Measurements from ENCODE around the gene SEMA4A. TPM values are rescaled to one million over a fixed set of nuclear protein-coding genes. Genes with fewer than 3 reads are reported as not detected.

Gene SEMA4A
- total RNA-seq, 3 donors from 2014 or later = 2.1 to 7.6 (median 5.5) TPM

DNA sequence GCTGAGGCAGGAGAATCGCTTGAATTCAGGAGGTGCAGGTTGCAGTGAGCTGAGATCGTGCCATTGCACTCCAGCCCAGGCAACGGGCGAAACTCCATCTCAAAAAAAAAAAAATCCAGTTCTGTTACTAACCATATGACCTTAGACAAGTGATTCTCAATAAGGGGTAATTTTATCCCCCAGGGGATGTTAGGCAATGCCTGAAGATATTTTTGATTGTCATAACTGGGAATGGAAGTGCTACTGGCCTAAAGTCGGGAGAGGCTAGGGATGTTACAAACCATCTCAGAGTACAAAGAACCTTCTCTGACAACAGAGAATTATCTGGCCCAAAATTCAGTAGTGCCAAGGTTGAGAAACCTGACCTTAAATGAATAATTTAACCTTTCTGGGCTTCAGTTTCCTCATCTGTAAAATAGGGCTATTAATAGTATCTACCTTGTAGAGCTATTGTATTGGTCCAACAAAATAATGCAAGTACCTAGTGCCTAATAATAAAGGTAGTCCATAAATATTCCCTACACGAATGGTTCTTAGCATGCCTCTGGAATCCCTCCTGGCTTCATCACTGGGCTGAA is 44.6 kb upstream of the SEMA4A start:
- H3K4me1 ChIP-seq (ENCODE audit: low read depth) = peaks cover 27% of the 10 kb centered on the region
- no peak overlapping the region for H3K4me3 ChIP-seq
- no peak for TF ChIP-seq CTCF (IDR thresholded peaks at IDR 0.05)
- no peak for DNase-seq
- intact Hi-C loops (cut with DNase I, micrococcal nuclease) = no loop called here
- H3K36me3 ChIP-seq (ENCODE audit: low read depth) = no peaks in the 10 kb centered on the region
- no peaks in the 10 kb centered on the region for H3K9me3 ChIP-seq
- no peak for ATAC-seq

- H3K9me3 ChIP-seq = no peaks in the 10 kb centered on the region
- DNase-seq = no peak
- TF ChIP-seq CTCF (IDR thresholded peaks at IDR 0.05) = no peak
- intact Hi-C loops (cut with DNase I, micrococcal nuclease) = no loop called here
- H3K4me1 ChIP-seq (ENCODE audit: low read depth) = peaks cover 12% of the 10 kb centered on the region
- H3K36me3 ChIP-seq (ENCODE audit: low read depth) = no peaks in the 10 kb centered on the region
- no peak overlapping the region for H3K4me3 ChIP-seq
- no peak for ATAC-seq
Observed at GRCh38 chr1:156110252-156110651, 43.1 kb upstream of the SEMA4A start.

DNA sequence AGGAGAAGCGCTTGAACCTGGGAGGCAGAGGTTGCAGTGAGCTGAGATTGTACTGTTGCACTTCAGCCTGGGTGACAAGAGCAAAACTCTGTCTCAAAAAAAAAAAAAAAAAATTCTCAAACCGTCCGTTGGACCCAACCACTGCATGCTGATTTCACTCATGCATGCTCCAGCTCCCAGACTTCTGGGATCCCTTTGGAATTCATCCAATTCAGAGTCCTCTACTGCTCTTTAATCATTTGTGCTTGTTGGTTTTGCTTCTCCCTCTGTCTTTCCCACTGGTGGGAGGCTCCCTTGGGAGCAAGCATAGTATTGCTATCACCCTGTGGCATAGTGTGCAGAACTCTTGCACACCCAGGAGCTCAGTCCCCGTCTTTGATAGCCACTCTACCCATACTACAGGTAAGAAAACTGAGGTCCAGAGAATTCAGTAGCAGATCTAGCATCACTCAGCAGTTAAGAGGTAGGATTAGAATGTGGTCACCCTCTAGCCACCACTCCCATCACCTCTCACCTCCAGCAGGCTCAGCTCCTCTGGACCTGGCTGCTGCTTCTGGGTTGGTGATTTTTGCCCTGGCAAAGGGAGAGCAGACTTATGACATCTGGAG is 41.9 kb upstream of the SEMA4A start:
- DNase-seq = no peak
- Histone ChIP-seq H3K4me3 (no peak overlapping the region), H3K36me3 (ENCODE audit: low read depth) (no peaks in the 10 kb centered on the region), H3K4me1 (ENCODE audit: low read depth) (peaks cover 8% of the 10 kb centered on the region), H3K9me3 (no peaks in the 10 kb centered on the region)
- TF ChIP-seq CTCF (IDR thresholded peaks at IDR 0.05) = no peak
- intact Hi-C loops (cut with DNase I, micrococcal nuclease) = no loop called here
- no peak for ATAC-seq

GRCh38 chr1:156112276-156113137 is 40.9 kb upstream of the SEMA4A start:
- intact Hi-C loops (cut with DNase I, micrococcal nuclease) = no loop called here
- Histone ChIP-seq H3K9me3 (no peaks in the 10 kb centered on the region), H3K4me3 (no peak overlapping the region), H3K4me1 (ENCODE audit: low read depth) (peaks cover 15% of the 10 kb centered on the region), H3K36me3 (ENCODE audit: low read depth) (no peaks in the 10 kb centered on the region)
- peak in 1 of 3 donors; percentile 12 for DNase-seq
- no peak for ATAC-seq
- TF ChIP-seq CTCF (IDR thresholded peaks at IDR 0.05) = no peak

DNA sequence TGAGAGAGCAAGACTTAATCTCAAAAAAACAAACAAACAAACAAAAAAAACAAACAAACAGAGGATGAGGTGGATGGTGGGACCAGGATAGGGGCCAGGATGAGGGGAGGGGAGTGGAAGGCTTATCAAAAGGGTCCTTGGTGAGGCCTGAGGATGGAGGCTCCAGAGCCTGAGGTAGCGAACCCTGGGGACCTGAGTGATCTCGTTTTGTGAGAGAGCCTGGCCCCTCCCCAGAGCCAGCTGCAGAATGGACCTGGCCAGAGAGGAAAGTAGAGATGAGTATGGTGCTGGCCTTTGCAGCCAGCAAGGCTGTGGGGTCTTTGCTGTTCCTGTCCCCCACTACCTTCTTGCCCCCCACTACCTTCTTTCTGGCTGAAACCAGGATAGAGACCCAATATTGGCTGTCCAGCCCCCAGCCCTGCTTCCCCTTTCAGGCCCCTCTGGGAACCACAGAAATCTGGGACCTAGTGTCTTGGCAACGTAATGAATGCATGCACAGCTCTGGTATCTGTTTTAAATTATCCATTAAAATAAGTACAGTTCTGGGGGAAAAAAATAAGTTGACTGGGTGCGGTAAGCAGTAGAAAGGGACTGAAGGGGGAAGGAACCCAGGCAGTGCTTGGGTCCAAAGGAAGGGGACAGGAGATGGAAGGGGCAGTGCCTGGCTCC is 40.0 kb upstream of the SEMA4A start:
- no peak overlapping the region for H3K4me3 ChIP-seq
- no peaks in the 10 kb centered on the region for H3K36me3 ChIP-seq (ENCODE audit: low read depth)
- DNase-seq (peak in 1 of 3 donors; percentile 16), ATAC-seq (no peak)
- intact Hi-C loops (cut with DNase I, micrococcal nuclease) = no loop called here
- peaks cover 21% of the 10 kb centered on the region for H3K4me1 ChIP-seq (ENCODE audit: low read depth)
- TF ChIP-seq CTCF (IDR thresholded peaks at IDR 0.05) = no peak
- no peaks in the 10 kb centered on the region for H3K9me3 ChIP-seq
